Stomach (tissue), 4 donors: Measurements from ENCODE around the gene KPNA2.

Experiments used
- CTCF ChIP-seq, 7 experiments: fragments of 450-650 bp in 4 of 7; fragments of 200-600 bp in 3 of 7; sonication (generic) in 3 of 7; IDR thresholded peaks; one replicate each; pipeline ENCODE4 v1.5.1; 2016 to 2019; ENCODE audit warnings: antibody characterized with exemption in 7 of 7, control low read depth in 2 of 7, mild to moderate bottlenecking in 1 of 7
- POLR2A ChIP-seq, 4 donors: fragments of 450-650 bp; IDR thresholded peaks; one replicate each; pipeline ENCODE4 v1.6.1; 2016; ENCODE audit warnings: antibody characterized with exemption in 4 of 4, control low read depth in 2 of 4, mild to moderate bottlenecking in 1 of 4, moderate library complexity in 1 of 4

DNA sequence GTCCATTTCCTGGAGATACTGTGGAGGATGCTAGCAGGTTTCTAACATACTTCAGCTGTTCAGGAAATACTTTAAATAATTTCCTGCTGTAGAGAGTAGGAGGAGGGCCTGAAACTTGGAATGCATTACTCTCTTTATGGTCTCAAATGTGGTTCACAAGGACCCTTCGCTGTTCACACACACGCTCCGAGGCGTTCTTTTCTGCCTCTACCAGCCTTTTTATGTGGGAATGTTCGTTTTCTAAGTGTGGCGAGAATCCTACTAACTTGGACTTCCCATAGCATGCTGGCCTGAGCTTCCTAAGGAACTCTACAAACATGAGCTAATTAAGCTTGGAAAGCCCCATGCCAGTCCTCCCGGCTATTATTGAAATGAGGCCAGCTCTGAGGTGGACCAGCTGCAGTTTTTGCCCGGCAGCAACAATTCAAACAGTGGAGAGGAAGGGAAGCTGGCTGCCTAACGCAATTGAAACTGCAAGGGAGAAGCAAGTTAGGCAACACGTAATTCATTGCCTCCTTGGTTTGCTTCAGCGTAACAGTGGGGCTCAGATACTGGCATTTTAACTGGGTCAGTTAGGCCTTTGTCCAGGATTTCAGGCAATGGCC is 18.9 kb downstream of the KPNA2 start:
- TF ChIP-seq CTCF (IDR thresholded peaks at IDR 0.05) (no peak), POLR2A (IDR thresholded peaks at IDR 0.05) (no peak)
